ENCODE data around the gene SRXN1.
A peak's percentile ranks its signal among the peaks of the same experiment; 100 is the strongest.
"Not testable (repeated sequence)": the region's sequence is repeated elsewhere in the genome, so short reads cannot be mapped to it uniquely, and the experiment has no call there.

Gene SRXN1

GRCh38 chr20:653110-653589 is at the start of gene SRXN1:
SRXN1 (minus strand) TSS chr20:653200; CDS start chr20:653185, 15 bp downstream.
- Histone ChIP-seq H3K4me1 (ENCODE audit: control insufficient read depth, insufficient read depth, low read length) (peaks cover 15% of the 10 kb centered on the region), H3K36me3 (ENCODE audit: control insufficient read depth, insufficient read depth, low read length) (peaks cover 6% of the 10 kb centered on the region), H3K9ac (ENCODE audit: low read length) (peak within 1 kb of the TSS; percentile 76), H3K27me3 (ENCODE audit: control insufficient read depth, insufficient read depth, low read length) (peaks cover 1% of the 10 kb centered on the region), H3K4me3 (ENCODE audit: low read length) (peak within 1 kb of the TSS; percentile 92), H3K9me3 (ENCODE audit: control insufficient read depth, low read length) (no peaks in the 10 kb centered on the region)

- Histone ChIP-seq H3K27me3 (ENCODE audit: control insufficient read depth, insufficient read depth, low read length) (no peaks in the 10 kb centered on the region), H3K4me1 (ENCODE audit: control insufficient read depth, insufficient read depth, low read length) (no peaks in the 10 kb centered on the region), H3K4me3 (ENCODE audit: low read length) (no peak overlapping the region), H3K9ac (ENCODE audit: low read length) (no peak overlapping the region), H3K36me3 (ENCODE audit: control insufficient read depth, insufficient read depth, low read length) (no peaks in the 10 kb centered on the region), H3K9me3 (ENCODE audit: control insufficient read depth, low read length) (no peaks in the 10 kb centered on the region)
Observed at GRCh38 chr20:701401-702129, 48.6 kb upstream of the SRXN1 start.

- no peaks in the 10 kb centered on the region for H3K27me3 ChIP-seq (ENCODE audit: control insufficient read depth, insufficient read depth, low read length)
- H3K9ac ChIP-seq (ENCODE audit: low read length): no peak overlapping the region
- H3K9me3 ChIP-seq (ENCODE audit: control insufficient read depth, low read length): no peaks in the 10 kb centered on the region
- H3K36me3 ChIP-seq (ENCODE audit: control insufficient read depth, insufficient read depth, low read length): no peaks in the 10 kb centered on the region
- H3K4me1 ChIP-seq (ENCODE audit: control insufficient read depth, insufficient read depth, low read length): peaks cover 3% of the 10 kb centered on the region
- H3K4me3 ChIP-seq (ENCODE audit: low read length): no peak overlapping the region
Observed at GRCh38 chr20:699811-700338, 46.9 kb upstream of the SRXN1 start.

DNA sequence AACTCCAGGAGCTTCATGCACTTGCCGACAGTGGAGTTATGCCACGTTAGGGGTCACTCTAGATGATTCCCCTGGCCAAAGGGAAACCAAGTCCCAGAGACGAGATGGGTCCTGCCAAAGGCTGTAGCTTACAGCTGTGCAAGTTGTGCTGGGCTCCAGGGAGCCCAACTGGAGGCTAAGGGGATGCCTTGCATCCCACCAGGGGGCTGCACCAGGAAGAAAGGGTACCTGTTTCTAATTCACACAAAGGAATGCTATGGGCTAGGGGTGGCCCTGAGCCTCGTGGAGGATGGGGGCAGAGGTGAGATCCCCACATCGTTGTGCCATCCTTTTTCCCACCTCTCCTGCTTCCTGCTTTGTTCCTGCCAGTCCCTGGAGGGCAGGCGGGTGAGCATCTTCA is 46.3 kb upstream of the SRXN1 start:
- no peaks in the 10 kb centered on the region for H3K36me3 ChIP-seq (ENCODE audit: control insufficient read depth, insufficient read depth, low read length)
- no peak overlapping the region for H3K4me3 ChIP-seq (ENCODE audit: low read length)
- no peak overlapping the region for H3K9ac ChIP-seq (ENCODE audit: low read length)
- no peaks in the 10 kb centered on the region for H3K9me3 ChIP-seq (ENCODE audit: control insufficient read depth, low read length)
- H3K27me3 ChIP-seq (ENCODE audit: control insufficient read depth, insufficient read depth, low read length): no peaks in the 10 kb centered on the region
- H3K4me1 ChIP-seq (ENCODE audit: control insufficient read depth, insufficient read depth, low read length): peaks cover 7% of the 10 kb centered on the region

DNA sequence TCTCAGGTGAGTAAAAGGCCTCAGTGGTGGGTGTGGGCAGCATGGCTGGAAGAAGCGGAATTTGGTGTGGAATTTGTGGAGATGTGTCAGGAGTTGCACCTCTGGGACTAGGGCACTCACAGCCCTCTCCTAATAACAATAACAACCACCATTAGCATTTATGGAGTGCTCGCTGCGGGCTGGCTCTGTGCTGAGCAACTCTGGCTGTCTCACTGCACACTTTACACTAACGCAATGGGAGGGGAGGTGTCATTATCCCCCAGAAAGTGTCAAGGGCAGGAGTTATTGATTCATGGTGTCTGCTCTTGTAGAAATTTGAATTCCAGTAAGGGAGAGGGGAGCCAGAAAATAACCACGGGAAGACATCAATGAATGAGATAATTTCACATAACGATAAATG is 45.3 kb upstream of the SRXN1 start:
- no peaks in the 10 kb centered on the region for H3K27me3 ChIP-seq (ENCODE audit: control insufficient read depth, insufficient read depth, low read length)
- H3K4me1 ChIP-seq (ENCODE audit: control insufficient read depth, insufficient read depth, low read length): peaks cover 9% of the 10 kb centered on the region
- H3K9ac ChIP-seq (ENCODE audit: low read length): no peak overlapping the region
- H3K36me3 ChIP-seq (ENCODE audit: control insufficient read depth, insufficient read depth, low read length): no peaks in the 10 kb centered on the region
- H3K9me3 ChIP-seq (ENCODE audit: control insufficient read depth, low read length): no peaks in the 10 kb centered on the region
- H3K4me3 ChIP-seq (ENCODE audit: low read length): no peak overlapping the region

DNA sequence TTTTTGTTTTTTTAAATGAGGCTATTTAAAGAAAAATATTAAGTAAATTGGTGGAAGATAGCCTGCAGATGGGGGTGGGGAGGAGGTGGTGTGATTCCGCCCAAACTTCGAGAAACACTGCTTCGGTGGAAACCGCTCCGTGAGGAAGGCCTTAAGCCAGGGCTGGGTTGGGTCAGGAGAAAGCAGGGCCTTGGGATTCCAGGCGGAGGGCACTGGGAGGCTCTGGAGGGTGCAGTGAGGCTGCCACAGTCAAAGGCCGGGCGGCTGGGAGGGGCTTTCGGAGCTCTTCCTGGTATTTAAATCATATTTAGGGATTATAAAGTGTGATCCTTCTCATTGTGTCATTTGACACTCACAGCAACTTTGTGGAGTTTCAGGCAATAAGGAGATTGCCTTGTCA is 44.8 kb upstream of the SRXN1 start:
- Histone ChIP-seq H3K36me3 (ENCODE audit: control insufficient read depth, insufficient read depth, low read length) (no peaks in the 10 kb centered on the region), H3K9ac (ENCODE audit: low read length) (no peak overlapping the region), H3K27me3 (ENCODE audit: control insufficient read depth, insufficient read depth, low read length) (no peaks in the 10 kb centered on the region), H3K4me3 (ENCODE audit: low read length) (no peak overlapping the region), H3K9me3 (ENCODE audit: control insufficient read depth, low read length) (no peaks in the 10 kb centered on the region), H3K4me1 (ENCODE audit: control insufficient read depth, insufficient read depth, low read length) (peaks cover 9% of the 10 kb centered on the region)

DNA sequence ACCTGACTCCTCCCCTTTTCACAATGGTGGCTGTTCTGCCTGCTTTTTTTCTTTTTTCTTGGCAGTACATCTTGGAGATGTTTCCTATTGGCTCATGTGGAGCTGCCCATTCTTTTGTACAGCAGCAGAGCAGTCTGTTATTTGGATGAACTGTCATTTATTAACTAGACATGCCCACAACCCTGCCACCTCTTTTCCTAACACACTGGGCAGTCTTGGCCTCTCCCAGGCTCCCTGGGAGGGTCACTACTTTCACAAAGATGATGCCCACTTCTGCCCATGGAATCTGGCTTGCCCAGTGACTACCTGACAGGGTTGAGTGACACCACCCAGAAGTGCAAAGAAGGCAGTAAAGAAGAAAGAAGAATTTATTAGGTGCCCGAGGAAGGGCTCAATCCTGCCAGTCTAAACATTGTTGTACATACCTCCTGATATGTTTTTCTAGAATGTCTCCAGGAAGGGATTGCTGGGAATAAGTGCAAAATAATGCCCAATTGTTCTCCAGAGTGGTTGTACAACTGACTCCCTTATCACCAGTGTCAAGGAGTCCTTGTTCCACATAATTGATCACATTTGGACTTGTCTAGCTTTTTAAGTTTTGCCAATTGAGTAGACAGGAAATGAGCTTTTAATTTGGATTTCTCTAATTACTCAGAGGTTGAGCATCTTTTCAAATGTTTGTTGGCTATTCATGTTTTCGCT is 42.3 kb upstream of the SRXN1 start:
- Histone ChIP-seq H3K27me3 (ENCODE audit: control insufficient read depth, insufficient read depth, low read length) (no peaks in the 10 kb centered on the region), H3K4me3 (ENCODE audit: low read length) (no peak overlapping the region), H3K4me1 (ENCODE audit: control insufficient read depth, insufficient read depth, low read length) (peaks cover 9% of the 10 kb centered on the region), H3K9ac (ENCODE audit: low read length) (no peak overlapping the region), H3K36me3 (ENCODE audit: control insufficient read depth, insufficient read depth, low read length) (no peaks in the 10 kb centered on the region), H3K9me3 (ENCODE audit: control insufficient read depth, low read length) (no peaks in the 10 kb centered on the region)

GRCh38 chr20:694496-694895 is 41.5 kb upstream of the SRXN1 start:
- Histone ChIP-seq H3K4me3 (ENCODE audit: low read length) (no peak overlapping the region), H3K9ac (ENCODE audit: low read length) (no peak overlapping the region), H3K4me1 (ENCODE audit: control insufficient read depth, insufficient read depth, low read length) (peaks cover 9% of the 10 kb centered on the region), H3K27me3 (ENCODE audit: control insufficient read depth, insufficient read depth, low read length) (no peaks in the 10 kb centered on the region), H3K36me3 (ENCODE audit: control insufficient read depth, insufficient read depth, low read length) (no peaks in the 10 kb centered on the region), H3K9me3 (ENCODE audit: control insufficient read depth, low read length) (no peaks in the 10 kb centered on the region)

DNA sequence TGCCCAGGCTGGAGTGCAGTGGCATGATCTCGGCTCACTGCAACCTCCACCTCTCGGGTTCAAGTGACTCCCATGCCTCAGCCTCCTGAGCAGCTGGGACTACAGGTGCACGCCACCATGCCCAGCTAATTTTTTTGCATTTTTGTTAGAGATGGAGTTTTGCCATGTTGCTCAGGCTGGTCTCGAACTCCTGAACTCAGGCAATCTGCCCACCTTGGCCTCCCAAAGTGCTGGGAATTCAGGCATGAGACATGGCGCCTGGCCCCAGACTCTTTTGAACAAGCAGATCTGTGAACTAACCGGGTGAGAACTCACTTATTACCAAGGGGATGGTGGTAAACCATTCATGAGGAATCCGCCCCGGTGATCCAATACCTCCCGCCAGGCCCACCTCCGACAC is 40.8 kb upstream of the SRXN1 start:
- H3K4me3 ChIP-seq (ENCODE audit: low read length); H3K9ac ChIP-seq (ENCODE audit: low read length); H3K36me3 ChIP-seq (ENCODE audit: control insufficient read depth, insufficient read depth, low read length); H3K27me3 ChIP-seq (ENCODE audit: control insufficient read depth, insufficient read depth, low read length); H3K4me1 ChIP-seq (ENCODE audit: control insufficient read depth, insufficient read depth, low read length); H3K9me3 ChIP-seq (ENCODE audit: control insufficient read depth, low read length): not testable (repeated sequence)

DNA sequence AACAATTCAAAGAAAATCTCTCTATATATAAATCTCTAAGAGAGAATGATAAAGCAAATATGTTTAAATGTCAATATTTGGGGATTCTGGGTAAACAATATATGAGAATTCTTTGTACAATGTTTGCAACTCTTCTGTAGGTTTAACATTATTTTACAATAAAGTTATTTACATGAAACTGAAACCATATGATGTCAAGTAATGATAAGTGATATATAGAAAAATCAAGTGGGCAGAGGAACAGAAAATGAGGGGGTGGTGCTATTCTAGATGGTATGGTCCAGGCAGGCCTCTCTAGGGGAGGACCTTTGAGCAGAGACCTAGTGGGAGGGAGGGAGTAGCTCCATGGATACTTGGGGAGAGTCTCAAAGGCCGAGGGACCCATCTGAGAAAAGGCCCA is 39.0 kb upstream of the SRXN1 start:
- no peaks in the 10 kb centered on the region for H3K9me3 ChIP-seq (ENCODE audit: control insufficient read depth, low read length)
- no peak overlapping the region for H3K4me3 ChIP-seq (ENCODE audit: low read length)
- H3K9ac ChIP-seq (ENCODE audit: low read length): no peak overlapping the region
- no peaks in the 10 kb centered on the region for H3K36me3 ChIP-seq (ENCODE audit: control insufficient read depth, insufficient read depth, low read length)
- peaks cover 9% of the 10 kb centered on the region for H3K4me1 ChIP-seq (ENCODE audit: control insufficient read depth, insufficient read depth, low read length)
- H3K27me3 ChIP-seq (ENCODE audit: control insufficient read depth, insufficient read depth, low read length): no peaks in the 10 kb centered on the region

DNA sequence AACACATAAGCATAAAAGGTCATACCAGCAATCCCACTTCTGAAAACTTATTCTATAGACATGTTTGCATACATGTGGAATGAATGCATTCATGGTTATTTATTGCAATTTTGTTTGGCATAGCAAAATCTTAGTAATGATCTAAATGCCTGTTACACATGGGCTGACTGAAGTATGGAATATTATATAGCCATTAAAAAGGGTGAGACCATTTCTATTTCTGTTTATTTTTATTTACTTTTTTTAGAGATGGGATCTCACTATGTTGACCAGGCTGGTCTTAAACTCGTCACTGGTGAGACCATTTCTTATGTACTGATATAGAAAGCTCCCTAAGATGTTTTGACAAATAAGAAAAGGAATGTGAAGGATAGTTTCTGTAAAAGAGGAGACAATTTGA is 36.9 kb upstream of the SRXN1 start:
- no peaks in the 10 kb centered on the region for H3K36me3 ChIP-seq (ENCODE audit: control insufficient read depth, insufficient read depth, low read length)
- H3K27me3 ChIP-seq (ENCODE audit: control insufficient read depth, insufficient read depth, low read length): peaks cover 2% of the 10 kb centered on the region
- H3K9me3 ChIP-seq (ENCODE audit: control insufficient read depth, low read length): no peaks in the 10 kb centered on the region
- H3K9ac ChIP-seq (ENCODE audit: low read length): no peak overlapping the region
- H3K4me1 ChIP-seq (ENCODE audit: control insufficient read depth, insufficient read depth, low read length): peaks cover 6% of the 10 kb centered on the region
- H3K4me3 ChIP-seq (ENCODE audit: low read length): no peak overlapping the region

- H3K36me3 ChIP-seq (ENCODE audit: control insufficient read depth, insufficient read depth, low read length): no peaks in the 10 kb centered on the region
- H3K9ac ChIP-seq (ENCODE audit: low read length): no peak overlapping the region
- peaks cover 2% of the 10 kb centered on the region for H3K4me1 ChIP-seq (ENCODE audit: control insufficient read depth, insufficient read depth, low read length)
- no peak overlapping the region for H3K4me3 ChIP-seq (ENCODE audit: low read length)
- no peaks in the 10 kb centered on the region for H3K9me3 ChIP-seq (ENCODE audit: control insufficient read depth, low read length)
- H3K27me3 ChIP-seq (ENCODE audit: control insufficient read depth, insufficient read depth, low read length): peaks cover 6% of the 10 kb centered on the region
Observed at GRCh38 chr20:689348-689747, 36.3 kb upstream of the SRXN1 start.

Measured in mucosa of stomach (tissue), 1 donor.